Breast epithelium (tissue), 4 donors: ENCODE results near the gene LAG3. TPM values are rescaled to one million over a fixed set of nuclear protein-coding genes. Genes with fewer than 3 reads are reported as not detected.

Experiments used
- DNase-seq, 2 donors: peaks; one replicate each; pipeline ENCODE4 v3.0.0-alpha.2; 2019; ENCODE audit warnings: low spot score in 2 of 2
- H3K27ac ChIP-seq, 2 donors: fragments of 200-600 bp; sonication (generic) in 1 of 2; one replicate each; pipeline ENCODE4 v1.5.1; 2016 to 2019; ENCODE audit warnings: mild to moderate bottlenecking in 1 of 2
- H3K27me3 ChIP-seq, 2 donors: fragments of 200-600 bp; sonication (generic) in 1 of 2; one replicate each; pipeline versions ENCODE4 v1.5.1 to v1.6.0; 2017 to 2019; ENCODE audit warnings: control low read depth in 1 of 2, mild to moderate bottlenecking in 1 of 2
- H3K36me3 ChIP-seq: fragments of 200-600 bp; one replicate; pipeline ENCODE4 v1.5.1; 2019
- H3K4me1 ChIP-seq, 2 donors: fragments of 200-600 bp; sonication (generic); one replicate each; pipeline ENCODE4 v1.5.1; 2016 to 2019; ENCODE audit warnings: control low read depth in 1 of 2
- H3K4me3 ChIP-seq, 3 donors: fragments of 200-600 bp; sonication (generic); 1 replicate in 2 of 3; 2 replicates in 1 of 3; pipeline ENCODE4 v1.5.1; 2016 to 2019; ENCODE audit warnings: mild to moderate bottlenecking in 3 of 3, moderate library complexity in 2 of 3
- H3K9me3 ChIP-seq, 2 donors: fragments of 200-600 bp; sonication (generic) in 1 of 2; one replicate each; pipeline ENCODE4 v1.5.1; 2016 to 2019; ENCODE audit warnings: control low read depth in 1 of 2
- CTCF ChIP-seq, 3 donors: fragments of 450-650 bp; IDR thresholded peaks; one replicate each; pipeline ENCODE4 v1.5.1; 2016 to 2017; ENCODE audit warnings: antibody characterized with exemption in 3 of 3, mild to moderate bottlenecking in 3 of 3, moderate library complexity in 3 of 3
- POLR2A ChIP-seq: fragments of 450-650 bp; IDR thresholded peaks from one replicate; pipeline ENCODE4 v1.6.1; 2016; ENCODE audit warnings: antibody characterized with exemption, mild to moderate bottlenecking, moderate library complexity
- POLR2AphosphoS5 ChIP-seq, 3 donors: sonication (generic); formaldehyde crosslinking; IDR thresholded peaks; one replicate each; pipeline ENCODE4 v1.6.1; 2017; ENCODE audit warnings: antibody characterized with exemption in 3 of 3
- intact Hi-C: fragments of 100-400 bp; cut with DNase I; formaldehyde crosslinking; loops from one replicate; pipeline ENCODE4 v1.15.1; 2023; ENCODE audit warnings: low total_unique reads
- total RNA-seq, 3 donors: library from RNA; depleted of rRNA; stranded (reverse); fragments of >200 nt; gene quantifications; one replicate each; pipeline ENCODE4 v1.1.0, GENCODE V29; 2016

LAG3 gene
- total RNA-seq, 3 donors from 2014 or later, result 0.44 to 1.3 (median 0.80) TPM

DNA sequence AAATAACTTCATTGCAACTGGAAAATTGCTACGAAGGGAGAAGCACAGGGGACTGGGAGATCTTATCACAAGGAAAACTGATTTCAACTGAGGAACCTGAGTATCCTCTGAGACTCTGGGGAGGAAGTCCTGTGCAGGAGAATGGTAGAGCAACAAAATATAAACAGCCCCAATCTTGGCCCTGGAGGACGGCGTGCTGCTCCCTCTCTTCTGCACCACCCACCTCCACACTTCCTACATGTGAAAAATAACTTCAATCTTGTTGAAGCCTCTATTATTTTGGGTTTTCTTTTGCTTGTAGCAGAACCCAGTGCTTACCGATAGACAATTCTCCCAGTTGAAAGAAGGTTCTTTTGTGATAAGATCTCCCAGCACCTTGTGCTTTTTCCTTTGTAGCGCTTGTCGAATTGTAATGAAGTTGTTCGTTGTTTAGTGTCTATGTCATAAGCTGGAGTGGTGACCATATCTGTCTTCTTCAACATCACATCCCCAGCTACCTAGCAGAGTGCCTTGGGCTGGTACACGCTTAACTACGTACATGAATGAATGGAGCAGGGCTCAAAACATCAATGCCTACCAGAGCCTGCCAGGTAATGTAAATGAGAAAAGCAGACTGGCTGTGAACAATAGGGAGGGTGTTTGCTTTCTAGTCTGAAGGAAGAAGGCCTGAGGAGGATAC, 14.2 kb downstream of the LAG3 start:
- Histone ChIP-seq H3K36me3 (no peaks in the 10 kb centered on the region), H3K27ac (no peak overlapping the region), H3K4me3 (no peak overlapping the region), H3K9me3 (no peaks in the 10 kb centered on the region), H3K4me1 (no peaks in the 10 kb centered on the region), H3K27me3 (no peaks in the 10 kb centered on the region)
- no peak for TF ChIP-seq CTCF (IDR thresholded peaks at IDR 0.05)
- no peak for TF ChIP-seq POLR2A
- TF ChIP-seq POLR2AphosphoS5 (IDR thresholded peaks at IDR 0.05), result no peak
- DNase-seq, result no peak
- intact Hi-C loops, result no loop called here

DNA sequence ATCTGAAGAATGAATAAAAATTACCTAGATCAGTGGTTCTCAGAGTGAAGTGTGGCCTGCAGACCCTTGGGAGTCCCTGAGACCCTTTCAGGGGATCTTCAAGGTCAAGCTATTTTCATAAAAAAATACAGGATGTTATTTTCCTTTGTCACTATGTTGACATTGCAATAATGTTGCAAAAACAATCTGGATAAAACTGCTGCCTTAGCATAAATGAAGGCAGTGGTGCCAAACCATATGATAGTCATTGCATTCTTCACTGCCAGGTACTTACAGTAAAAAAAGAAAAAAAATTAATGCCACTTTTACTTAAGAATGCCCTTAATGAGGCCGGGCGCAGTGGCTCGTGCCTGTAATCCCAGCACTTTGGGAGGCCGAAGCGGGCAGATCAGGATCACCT, 15.0 kb downstream of the LAG3 start:
- H3K27ac ChIP-seq, result no peak overlapping the region
- no peaks in the 10 kb centered on the region for H3K27me3 ChIP-seq
- H3K4me1 ChIP-seq, result no peaks in the 10 kb centered on the region
- no peak for DNase-seq
- no peaks in the 10 kb centered on the region for H3K36me3 ChIP-seq
- intact Hi-C loops, result no loop called here
- no peak overlapping the region for H3K4me3 ChIP-seq
- H3K9me3 ChIP-seq, result no peaks in the 10 kb centered on the region
- TF ChIP-seq POLR2AphosphoS5 (IDR thresholded peaks at IDR 0.05), result no peak
- TF ChIP-seq POLR2A, result no peak
- no peak for TF ChIP-seq CTCF (IDR thresholded peaks at IDR 0.05)

DNA sequence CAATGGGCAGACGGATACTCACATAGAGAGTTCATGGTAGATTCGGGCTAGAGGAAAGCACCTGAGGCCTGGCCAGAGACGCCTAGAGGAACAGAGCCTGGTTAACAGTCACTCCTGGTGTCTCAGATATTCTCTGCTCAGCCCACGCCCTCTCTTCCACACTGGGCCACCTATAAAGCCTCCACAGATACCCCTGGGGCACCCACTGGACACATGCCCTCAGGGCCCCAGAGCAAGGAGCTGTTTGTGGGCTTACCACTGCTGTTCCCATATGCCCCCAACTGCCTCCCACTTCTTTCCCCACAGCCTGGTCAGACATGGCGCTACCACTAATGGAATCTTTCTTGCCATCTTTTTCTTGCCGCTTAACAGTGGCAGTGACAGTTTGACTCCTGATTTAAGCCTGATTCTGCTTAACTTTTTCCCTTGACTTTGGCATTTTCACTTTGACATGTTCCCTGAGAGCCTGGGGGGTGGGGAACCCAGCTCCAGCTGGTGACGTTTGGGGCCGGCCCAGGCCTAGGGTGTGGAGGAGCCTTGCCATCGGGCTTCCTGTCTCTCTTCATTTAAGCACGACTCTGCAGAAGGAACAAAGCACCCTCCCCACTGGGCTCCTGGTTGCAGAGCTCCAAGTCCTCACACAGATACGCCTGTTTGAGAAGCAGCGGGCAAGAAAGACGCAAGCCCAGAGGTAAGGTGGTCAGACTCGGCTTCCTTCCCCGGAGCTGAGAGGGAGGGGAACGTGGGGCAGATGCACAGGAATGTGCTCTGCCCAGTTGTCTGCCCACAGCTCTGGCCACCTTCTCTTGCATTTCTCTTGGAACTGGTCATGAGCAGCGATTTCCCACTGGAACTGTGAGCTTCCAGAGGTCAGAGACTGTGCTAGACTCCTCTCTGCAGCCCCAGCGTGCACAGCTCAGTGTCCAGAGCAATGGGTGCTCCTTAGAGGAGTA, 16.9 kb downstream of the LAG3 start, which contains the start of gene CD4:
TSS of gene CD4 (plus strand) at position 557 of the 953 bp plus-strand sequence. CDS start 10,611 bp downstream, outside the sequence.
- TF ChIP-seq POLR2A (no peak), CTCF (IDR thresholded peaks at IDR 0.05) (no peak), POLR2AphosphoS5 (IDR thresholded peaks at IDR 0.05) (no peak)
- Histone ChIP-seq H3K36me3 (no peaks in the 10 kb centered on the region), H3K9me3 (no peaks in the 10 kb centered on the region), H3K27ac (peak within 1 kb of the TSS; percentile 2 to 66), H3K4me3 (peak within 1 kb of the TSS; percentile 30 to 44 (median 32)), H3K4me1 (no peaks in the 10 kb centered on the region), H3K27me3 (no peaks in the 10 kb centered on the region)
- intact Hi-C loops, result no loop called here
- DNase-seq, result no peak

DNA sequence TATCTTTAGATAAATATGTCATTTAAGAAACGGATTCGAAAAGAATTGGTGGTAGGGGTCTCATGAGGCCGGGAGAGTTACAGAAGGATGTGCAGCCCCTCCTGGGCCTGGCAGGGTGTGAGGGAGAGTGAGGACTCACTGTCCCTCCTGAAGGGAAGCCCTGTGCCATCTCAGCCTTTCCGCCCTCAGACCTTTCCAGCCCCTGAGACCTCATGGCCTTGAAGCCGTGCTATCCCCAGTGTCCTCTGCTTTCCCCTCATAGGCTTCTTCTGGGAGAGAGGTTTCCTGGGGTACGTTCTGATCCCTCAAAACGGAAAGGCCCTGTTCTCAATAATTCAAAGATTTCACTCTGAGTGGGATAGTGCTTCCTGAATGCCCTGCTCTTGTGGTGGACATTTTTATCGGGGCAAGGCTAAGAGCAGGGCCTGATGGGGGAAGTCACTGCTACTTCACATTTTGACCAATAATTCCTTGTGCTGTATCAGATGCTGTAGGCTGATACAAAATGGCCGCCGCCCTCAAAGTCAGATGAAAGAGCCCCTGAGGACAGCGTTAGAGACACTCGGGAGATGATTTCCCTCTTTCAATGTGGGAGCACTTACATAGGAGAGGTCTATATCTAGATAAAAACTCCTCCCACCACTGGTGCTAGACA, 18.3 kb downstream of the LAG3 start:
- H3K36me3 ChIP-seq, result no peaks in the 10 kb centered on the region
- no peaks in the 10 kb centered on the region for H3K4me1 ChIP-seq
- no peak for DNase-seq
- no peak overlapping the region for H3K27ac ChIP-seq
- H3K9me3 ChIP-seq, result no peaks in the 10 kb centered on the region
- intact Hi-C loops, result no loop called here
- peak overlapping the region in 1 of 3 donors; percentile 30 for H3K4me3 ChIP-seq
- no peak for TF ChIP-seq CTCF (IDR thresholded peaks at IDR 0.05)
- no peak for TF ChIP-seq POLR2A
- TF ChIP-seq POLR2AphosphoS5 (IDR thresholded peaks at IDR 0.05), result no peak
- H3K27me3 ChIP-seq, result no peaks in the 10 kb centered on the region
